Stimulated activated naive CD4-positive, alpha-beta T cell treated with Interleukin-2 at 50 U/mL for 16 hours (primary cell): ENCODE data around the gene RANBP17.
"Not testable (repeated sequence)": the region's sequence is repeated elsewhere in the genome, so short reads cannot be mapped to it uniquely, and the experiment has no call there.

Source experiments
- DNase-seq: peaks from one replicate; lab custom pipeline; 2025; lab: John Stamatoyannopoulos, UW

The RANBP17 gene

GRCh38 chr5:170861917-170862766 lies at the start of gene RANBP17:
Gene RANBP17, plus strand, starts transcription at chr5:170862018.
- no peak for DNase-seq

GRCh38 chr5:170813231-170813630 lies 48.6 kb upstream of the RANBP17 start:
- DNase-seq = no peak

- DNase-seq = no peak
These were observed 44.6 kb upstream of the RANBP17 start for GRCh38 chr5:170817195-170817594.

GRCh38 chr5:170818232-170818631 lies 43.6 kb upstream of the RANBP17 start:
- DNase-seq = no peak

- DNase-seq = no peak
These were observed 42.0 kb upstream of the RANBP17 start for GRCh38 chr5:170819824-170820223.

- DNase-seq = no peak
These were observed 40.5 kb upstream of the RANBP17 start for GRCh38 chr5:170821257-170821800.

- no peak for DNase-seq
These were observed 35.7 kb upstream of the RANBP17 start for GRCh38 chr5:170826117-170826516.

- DNase-seq = no peak
These were observed 29.6 kb upstream of the RANBP17 start for GRCh38 chr5:170832241-170832640.

- not testable (repeated sequence) for DNase-seq
These were observed 27.8 kb upstream of the RANBP17 start for GRCh38 chr5:170833981-170834380.

GRCh38 chr5:170836226-170836625 lies 25.6 kb upstream of the RANBP17 start:
- DNase-seq = no peak

- DNase-seq = no peak
These were observed 17.9 kb upstream of the RANBP17 start for GRCh38 chr5:170843870-170844269.

- no peak for DNase-seq
These were observed 17.2 kb upstream of the RANBP17 start for GRCh38 chr5:170844651-170845050.

GRCh38 chr5:170846416-170846815 lies 15.4 kb upstream of the RANBP17 start:
- no peak for DNase-seq

GRCh38 chr5:170846846-170847245 lies 15.0 kb upstream of the RANBP17 start:
- no peak for DNase-seq

- DNase-seq = no peak
These were observed 13.8 kb upstream of the RANBP17 start for GRCh38 chr5:170848033-170848432.

- no peak for DNase-seq
These were observed 12.4 kb upstream of the RANBP17 start for GRCh38 chr5:170849374-170849773.

- DNase-seq = no peak
These were observed 7.3 kb upstream of the RANBP17 start for GRCh38 chr5:170854566-170854965.

- no peak for DNase-seq
These were observed 4.8 kb upstream of the RANBP17 start for GRCh38 chr5:170857066-170857465.

- DNase-seq = no peak
These were observed 1.4 kb upstream of the RANBP17 start for GRCh38 chr5:170860415-170860814.

GRCh38 chr5:170860818-170861666 lies 776 bp upstream of the RANBP17 start:
- DNase-seq = no peak

- DNase-seq = no peak
These were observed 226 bp upstream of the RANBP17 start for GRCh38 chr5:170861667-170861916.

- no peak for DNase-seq
These were observed 1.8 kb downstream of the RANBP17 start for GRCh38 chr5:170863646-170864045.

GRCh38 chr5:170865622-170866021 lies 3.8 kb downstream of the RANBP17 start:
- no peak for DNase-seq
